Spinal cord (tissue), 10 donors: Measurements from ENCODE around the gene MYOF. TPM values are rescaled to one million over a fixed set of nuclear protein-coding genes. Genes with fewer than 3 reads are reported as not detected.

ENCODE experiments used
- DNase-seq, 6 donors: peaks; one replicate each; pipeline versions ENCODE4 v3.0.0 to v3.0.0-alpha.2; 2013 to 2015; ENCODE audit warnings: low spot score in 6 of 6, low read depth in 4 of 6
- H3K27ac ChIP-seq: one replicate; pipeline ENCODE4 v1.5.1; 2013; ENCODE audit warnings: low read depth, low read length, control low read depth
- H3K27me3 ChIP-seq: one replicate; pipeline ENCODE4 v1.6.1; 2013; ENCODE audit warnings: low read length; ENCODE audit not compliant: control insufficient read depth, insufficient read depth
- H3K36me3 ChIP-seq: one replicate; pipeline ENCODE4 v1.6.1; 2013; ENCODE audit warnings: low read length; ENCODE audit not compliant: control insufficient read depth, insufficient read depth
- H3K4me1 ChIP-seq: one replicate; pipeline ENCODE4 v1.6.1; 2013; ENCODE audit warnings: low read length; ENCODE audit not compliant: control insufficient read depth, insufficient read depth
- H3K4me3 ChIP-seq: one replicate; pipeline ENCODE4 v1.5.1; 2013; ENCODE audit warnings: low read depth, low read length, control low read depth
- H3K9me3 ChIP-seq: one replicate; pipeline ENCODE4 v1.6.1; 2013; ENCODE audit warnings: low read length; ENCODE audit not compliant: control insufficient read depth, insufficient read depth
- WGBS: methylation state at CpG from one replicate; pipeline ENCODE4 v1.1.5; 2013; ENCODE audit warnings: missing lambda C conversion rate; ENCODE audit not compliant: insufficient coverage; 5-methylcytosine and 5-hydroxymethylcytosine counted together
- polyA plus RNA-seq, 2 donors: library from polyadenylated mRNA; unstranded; fragments of 120-200 nt; gene quantifications; one replicate each; pipeline ENCODE4 v1.2.1, GENCODE V29; 2013; ENCODE audit not compliant: insufficient read length in 2 of 2
- small RNA-seq: library from RNA; depleted of rRNA; stranded (forward); fragments of <200 nt; gene quantifications from one replicate; pipeline ENCODE3, GENCODE V24; 2014; ENCODE audit warnings: low replicate concordance
- total RNA-seq, 2 donors: library from RNA; depleted of rRNA in 1 of 2; stranded (reverse); fragments of 120-200 nt in 1 of 2; fragments of >200 nt in 1 of 2; gene quantifications; one replicate each; pipeline versions ENCODE4 v1.2.3 to v1.2.4, GENCODE V29; 2013 to 2014
- donor health status: healthy.

The MYOF gene
- total and polyA plus RNA-seq, 4 donors, result 10.7 to 45.8 (median 18.6) TPM

- H3K27ac ChIP-seq, result no peak overlapping the region
- H3K4me1 ChIP-seq, result no peaks in the 10 kb centered on the region
- no peaks in the 10 kb centered on the region for H3K27me3 ChIP-seq
- no peak overlapping the region for H3K4me3 ChIP-seq
- no peaks in the 10 kb centered on the region for H3K36me3 ChIP-seq
- DNase-seq, result no peak
- H3K9me3 ChIP-seq, result peaks cover 1% of the 10 kb centered on the region
- WGBS, result 100% methylated on average over 1 of the region's 4 CpGs
These were observed 215.3 kb downstream of the MYOF start for GRCh38 chr10:93266858-93267257.

DNA sequence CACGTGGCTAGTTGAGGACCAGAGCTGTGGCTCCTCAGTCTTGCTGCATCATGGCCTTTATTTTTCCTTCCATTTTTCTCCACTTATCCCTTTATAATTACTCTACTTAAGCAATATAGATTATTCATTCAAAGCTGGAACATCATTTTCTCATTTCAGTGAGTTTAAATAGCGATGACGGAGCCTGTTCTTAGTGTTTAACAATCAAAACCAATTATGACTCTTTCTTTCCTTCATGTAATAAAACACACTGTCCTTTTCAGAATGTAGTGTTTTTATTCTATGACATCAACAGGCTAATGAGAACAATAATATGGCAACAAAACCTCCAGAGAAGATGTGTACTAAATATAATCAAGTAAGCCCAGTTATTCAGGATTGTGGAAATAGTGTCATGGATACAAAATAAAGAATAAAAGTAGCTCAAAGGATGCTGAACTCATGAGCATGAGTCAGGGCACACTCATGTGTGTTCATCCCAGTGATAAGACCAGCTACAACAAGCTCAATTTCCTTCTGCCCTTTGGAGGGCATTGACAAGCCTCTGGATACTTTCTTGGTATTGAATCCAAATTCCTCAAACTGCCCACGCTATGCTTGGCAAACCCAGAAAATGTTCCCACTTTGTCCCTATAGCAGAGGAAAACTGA lies 220.0 kb downstream of the MYOF start:
- Histone ChIP-seq H3K9me3 (no peaks in the 10 kb centered on the region), H3K4me1 (no peaks in the 10 kb centered on the region), H3K27me3 (no peaks in the 10 kb centered on the region), H3K36me3 (no peaks in the 10 kb centered on the region), H3K4me3 (no peak overlapping the region), H3K27ac (no peak overlapping the region)
- WGBS, result 96% methylated on average over 2 of the region's 4 CpGs
- no peak for DNase-seq

- Histone ChIP-seq H3K36me3 (no peaks in the 10 kb centered on the region), H3K27me3 (no peaks in the 10 kb centered on the region), H3K27ac (no peak overlapping the region), H3K4me1 (no peaks in the 10 kb centered on the region), H3K9me3 (no peaks in the 10 kb centered on the region), H3K4me3 (no peak overlapping the region)
- no peak for DNase-seq
- no CpG with 5 or more reads among the region's 1 CpG for WGBS
These were observed 221.0 kb downstream of the MYOF start for GRCh38 chr10:93261089-93261488.

- Histone ChIP-seq H3K27me3 (no peaks in the 10 kb centered on the region), H3K4me1 (no peaks in the 10 kb centered on the region), H3K27ac (no peak overlapping the region), H3K9me3 (no peaks in the 10 kb centered on the region), H3K36me3 (no peaks in the 10 kb centered on the region), H3K4me3 (no peak overlapping the region)
- no peak for DNase-seq
- WGBS, result 100% methylated on average over 1 of the region's 5 CpGs
These were observed 223.0 kb downstream of the MYOF start for GRCh38 chr10:93259126-93259525.

Small RNA genes within 50 kb of the gene (small RNA-seq; reads per million reads assigned to genes)
- not detected for gene RNA5SP323

Other genes with a start within 250 kb of the MYOF start
- 1 to 10 TPM; 6.9 to 7.4 TPM for gene CEP55, start 14.3 kb upstream of the MYOF start, total RNA-seq
- gene CEP55, start 14.3 kb upstream of the MYOF start, polyA plus RNA-seq, result 1 to 10 TPM; 5.7 to 6.0 TPM
- gene FFAR4, start 84.3 kb upstream of the MYOF start, total RNA-seq, result under 1 TPM; 0.06 to 0.30 TPM
- under 1 TPM; 0.26 to 0.30 TPM for gene FFAR4, start 84.3 kb upstream of the MYOF start, polyA plus RNA-seq
- gene RBP4, start 118.9 kb upstream of the MYOF start, total RNA-seq, result 1 to 10 TPM; 2.3 to 3.7 TPM
- gene RBP4, start 118.9 kb upstream of the MYOF start, polyA plus RNA-seq, result 1 to 10 TPM; 7.3 to 8.6 TPM
- gene PDE6C, start 130.2 kb upstream of the MYOF start, total RNA-seq, result not detected
- 1 to 10 TPM in 1 of 2 donors, under 1 TPM in 1; 0.82 to 3.5 TPM for gene PDE6C, start 130.2 kb upstream of the MYOF start, polyA plus RNA-seq
- 10 to 100 TPM; 10.0 to 21.8 TPM for gene FRA10AC1, start 220.3 kb upstream of the MYOF start, total RNA-seq
- gene FRA10AC1, start 220.3 kb upstream of the MYOF start, polyA plus RNA-seq, result 10 to 100 TPM; 34.5 to 35.7 TPM